Renal cortical epithelial cell (primary cell): Measurements from ENCODE around the gene ZNF598. TPM values are rescaled to one million over a fixed set of nuclear protein-coding genes. Genes with fewer than 3 reads are reported as not detected.

Experiments
- DNase-seq: peaks from one replicate; pipeline ENCODE4 v3.0.0-alpha.2; 2011; ENCODE audit warnings: low read depth
- total RNA-seq: library from RNA; depleted of rRNA; stranded (reverse); fragments of >200 nt; gene quantifications from 2 replicates; pipeline ENCODE4 v1.2.3, GENCODE V29; 2014

ZNF598 gene
- total RNA-seq, 1 donor from 2014 or later: 22.4 TPM

DNA sequence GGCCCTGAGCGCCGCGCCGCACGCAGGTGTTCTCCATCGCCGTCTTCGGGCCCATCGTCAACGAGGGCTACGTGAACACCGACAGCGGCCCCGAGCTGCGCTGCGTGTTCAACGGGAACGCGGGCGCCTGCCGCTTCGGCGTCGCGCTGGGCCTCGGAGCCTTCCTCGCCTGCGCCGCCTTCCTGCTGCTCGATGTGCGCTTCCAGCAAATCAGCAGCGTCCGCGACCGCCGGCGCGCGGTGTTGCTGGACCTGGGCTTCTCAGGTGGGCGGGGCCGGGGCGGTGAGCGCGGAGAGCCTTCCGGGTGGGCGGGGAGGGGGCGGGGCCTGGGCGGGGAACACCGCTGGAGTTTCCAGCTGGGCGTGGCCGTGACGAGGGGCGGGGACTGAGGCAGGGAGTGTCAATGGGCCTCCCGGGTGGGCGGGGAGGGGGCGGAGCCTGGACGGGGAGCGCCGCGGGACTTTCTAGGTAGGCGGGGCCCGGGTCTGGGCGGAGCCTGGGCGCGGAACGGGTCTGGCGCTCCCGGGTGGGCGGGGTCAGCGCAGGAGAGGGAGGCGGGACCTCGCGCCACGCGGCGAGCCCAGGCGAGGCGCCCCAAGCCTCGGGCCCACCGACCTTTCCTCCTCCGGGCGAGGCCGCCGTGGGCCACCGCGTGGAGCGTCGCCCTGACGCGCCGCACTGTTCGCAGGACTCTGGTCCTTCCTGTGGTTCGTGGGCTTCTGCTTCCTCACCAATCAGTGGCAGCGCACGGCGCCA is 17.5 kb downstream of the ZNF598 start:
- DNase-seq: peak; percentile 60

DNA sequence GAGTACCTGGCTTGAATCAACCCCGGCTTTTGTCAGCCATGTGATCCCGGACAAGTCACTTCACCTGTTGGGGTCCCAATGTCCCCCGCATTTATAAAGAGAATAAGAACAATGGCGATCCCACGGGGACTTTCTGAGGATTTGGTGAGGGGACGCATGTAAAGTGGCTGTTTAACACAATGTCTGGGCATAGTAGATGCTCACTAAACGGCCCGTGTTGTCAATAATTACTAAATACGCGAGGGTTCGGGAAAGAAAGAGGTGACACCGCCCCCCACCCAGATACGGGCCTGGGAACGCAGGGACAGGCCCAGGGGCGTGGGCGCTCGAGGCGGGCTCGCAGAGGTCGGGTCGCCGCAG is 18.1 kb downstream of the ZNF598 start:
- DNase-seq: no peak

DNA sequence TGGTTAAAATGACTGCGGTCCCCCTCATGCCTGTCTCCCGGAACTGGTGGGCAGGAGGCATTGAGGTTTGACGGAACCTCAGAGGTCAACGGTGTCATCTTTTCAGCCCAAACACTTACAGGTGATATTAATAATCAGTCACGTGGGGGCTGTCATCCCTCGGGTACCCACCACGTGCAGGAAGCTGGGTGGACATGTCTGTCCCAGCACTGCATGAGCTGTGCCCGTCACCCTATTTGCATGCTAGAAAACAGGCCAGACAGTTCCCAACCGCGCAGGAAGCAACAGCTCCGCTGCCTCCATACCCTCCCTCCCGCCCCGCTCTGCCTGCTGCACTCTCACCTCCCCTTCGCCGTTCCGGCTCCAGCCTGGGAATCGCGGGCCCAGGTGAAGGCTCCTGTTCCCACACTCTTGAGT is 18.5 kb downstream of the ZNF598 start:
- DNase-seq: no peak

DNA sequence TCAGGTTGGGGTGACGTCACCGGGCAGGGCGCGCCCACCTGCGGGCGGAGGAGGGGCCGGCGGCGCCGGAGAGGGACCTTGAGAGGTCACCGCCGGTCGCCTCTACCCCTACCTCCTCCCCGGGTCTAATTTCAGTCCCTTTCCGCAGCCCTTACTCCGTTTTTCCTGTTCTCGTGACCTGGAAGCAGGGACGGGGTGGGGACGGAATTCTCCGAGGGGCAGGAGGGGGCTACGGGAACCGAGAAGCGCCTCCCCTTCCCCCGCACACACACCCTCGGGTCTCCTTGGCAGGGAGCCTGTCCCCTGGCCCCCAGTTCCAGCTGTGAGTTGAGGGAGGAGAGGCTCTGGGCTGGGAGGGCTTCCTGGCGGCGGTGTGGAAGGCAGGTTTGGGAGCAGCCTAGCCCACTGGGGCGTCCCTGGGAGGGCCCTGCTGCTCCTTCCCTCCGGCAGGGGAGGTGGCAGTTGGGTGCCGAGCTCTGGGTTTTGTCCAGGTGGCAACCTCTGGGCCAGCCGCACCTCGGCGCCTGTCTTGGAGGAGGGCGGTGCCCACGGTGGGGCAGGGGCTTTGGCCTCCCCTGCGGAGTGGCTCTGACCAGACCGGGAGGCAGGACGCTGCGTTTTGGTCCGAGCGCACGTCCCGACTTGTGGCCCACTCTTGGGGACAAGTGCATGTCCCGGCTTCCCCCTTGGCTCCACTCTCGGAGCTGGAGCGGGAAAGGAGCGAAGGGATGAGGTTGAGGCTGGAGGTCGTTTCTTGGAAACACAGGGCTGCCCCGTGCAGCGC is 19.1 kb downstream of the ZNF598 start:
- no peak for DNase-seq

DNA sequence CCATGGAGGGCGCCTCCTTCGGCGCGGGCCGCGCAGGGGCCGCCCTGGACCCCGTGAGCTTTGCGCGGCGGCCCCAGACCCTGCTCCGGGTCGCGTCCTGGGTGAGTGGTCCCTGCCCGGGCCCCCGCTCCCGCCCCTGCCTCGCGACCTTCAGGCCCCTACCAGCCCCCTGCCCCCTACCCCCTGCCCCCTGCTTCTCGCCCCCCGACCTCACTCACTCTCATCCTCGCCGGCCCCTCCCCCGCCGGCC is 19.6 kb downstream of the ZNF598 start:
- DNase-seq: no peak

DNA sequence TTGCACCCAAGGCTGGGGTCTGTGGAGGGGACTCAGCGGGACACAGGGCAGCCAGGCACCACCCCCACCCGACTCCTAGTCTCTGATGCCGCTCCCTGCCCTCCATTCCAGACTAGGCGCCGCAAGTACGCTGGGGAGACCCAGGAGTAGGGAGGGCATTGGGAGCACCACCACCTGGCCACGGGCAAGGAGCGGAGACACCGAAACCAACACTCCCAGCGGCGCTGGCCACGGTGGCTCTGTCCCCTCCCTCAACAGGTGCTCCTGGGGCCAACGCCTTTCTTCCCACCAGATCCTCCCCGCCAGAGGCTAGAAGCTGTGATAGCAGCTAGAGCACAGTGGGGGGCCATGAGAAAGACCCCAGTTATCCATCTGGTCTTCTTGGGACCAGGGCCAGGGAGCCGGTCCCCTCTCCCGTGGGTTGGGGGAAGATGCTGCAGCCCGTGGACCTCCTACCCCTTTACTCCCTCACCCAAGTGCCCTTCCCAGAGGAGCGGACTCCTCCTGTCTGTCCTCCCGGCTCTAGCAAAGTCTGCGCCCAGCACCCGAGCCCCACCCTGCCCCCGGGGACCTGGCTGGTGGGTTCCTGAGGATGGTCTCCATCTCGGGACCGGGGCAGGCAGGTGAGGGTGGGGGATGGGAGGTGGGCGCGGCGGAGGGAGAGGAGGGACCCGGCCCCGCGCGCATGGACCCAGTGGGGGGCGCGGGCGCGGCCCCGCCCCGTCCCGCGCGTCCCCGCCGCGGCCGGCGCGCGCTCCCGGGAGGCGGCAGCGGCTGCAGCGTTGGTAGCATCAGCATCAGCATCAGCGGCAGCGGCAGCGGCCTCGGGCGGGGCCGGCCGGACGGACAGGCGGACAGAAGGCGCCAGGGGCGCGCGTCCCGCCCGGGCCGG is 20.2 kb downstream of the ZNF598 start, which contains the start of gene SYNGR3:
Gene SYNGR3 (plus strand): TSS at position 762 of the 892 bp plus-strand sequence. CDS start 133 bp downstream, outside the sequence.
- DNase-seq: no peak

DNA sequence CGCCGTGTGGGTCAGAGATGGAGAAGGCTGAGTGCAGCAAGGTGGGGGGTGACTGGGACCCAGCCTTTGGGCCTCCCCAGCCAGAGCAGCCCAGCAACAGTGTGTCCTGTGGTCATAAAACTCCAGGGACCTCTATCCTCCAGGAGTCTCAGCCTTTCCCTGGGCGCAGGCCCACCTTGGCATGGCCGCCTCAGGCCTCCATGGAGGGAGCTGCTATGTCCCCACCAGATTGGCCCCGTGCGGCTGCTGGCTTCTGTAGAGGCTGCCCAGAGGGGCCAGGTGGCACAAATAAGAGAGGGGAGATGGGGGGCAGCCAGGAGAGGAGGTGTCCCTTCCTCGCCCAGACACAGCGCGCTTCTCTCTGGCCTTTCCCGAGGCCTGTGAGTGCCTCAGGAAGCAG is 22.4 kb downstream of the ZNF598 start:
- DNase-seq: no peak

DNA sequence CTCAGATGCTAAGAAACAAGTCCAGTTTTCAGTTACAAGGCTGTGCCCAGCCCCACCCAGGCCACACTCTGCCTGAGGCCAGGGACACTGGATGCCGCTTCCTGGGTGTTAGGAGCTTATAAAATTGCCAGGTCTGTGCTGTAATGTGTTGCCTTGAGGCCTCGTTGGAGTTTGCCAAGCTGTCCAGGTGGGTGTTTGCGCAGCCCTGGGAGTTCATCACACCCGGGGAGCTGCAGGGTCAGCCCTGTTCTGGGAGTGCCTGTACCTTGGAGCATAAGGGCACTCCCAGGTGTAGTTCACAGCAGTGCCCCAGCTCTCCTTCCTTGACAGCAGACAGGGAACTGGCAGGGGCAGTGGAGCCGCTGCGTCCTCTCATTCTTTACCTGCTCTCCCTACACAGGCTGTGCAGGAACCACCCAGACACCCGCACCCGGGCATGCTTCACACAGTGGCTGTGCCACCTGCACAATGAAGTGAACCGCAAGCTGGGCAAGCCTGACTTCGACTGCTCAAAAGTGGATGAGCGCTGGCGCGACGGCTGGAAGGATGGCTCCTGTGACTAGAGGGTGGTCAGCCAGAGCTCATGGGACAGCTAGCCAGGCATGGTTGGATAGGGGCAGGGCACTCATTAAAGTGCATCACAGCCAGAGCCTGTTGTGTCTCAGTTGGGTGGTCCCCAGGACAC is 24.0 kb downstream of the ZNF598 start:
- DNase-seq: no peak

DNA sequence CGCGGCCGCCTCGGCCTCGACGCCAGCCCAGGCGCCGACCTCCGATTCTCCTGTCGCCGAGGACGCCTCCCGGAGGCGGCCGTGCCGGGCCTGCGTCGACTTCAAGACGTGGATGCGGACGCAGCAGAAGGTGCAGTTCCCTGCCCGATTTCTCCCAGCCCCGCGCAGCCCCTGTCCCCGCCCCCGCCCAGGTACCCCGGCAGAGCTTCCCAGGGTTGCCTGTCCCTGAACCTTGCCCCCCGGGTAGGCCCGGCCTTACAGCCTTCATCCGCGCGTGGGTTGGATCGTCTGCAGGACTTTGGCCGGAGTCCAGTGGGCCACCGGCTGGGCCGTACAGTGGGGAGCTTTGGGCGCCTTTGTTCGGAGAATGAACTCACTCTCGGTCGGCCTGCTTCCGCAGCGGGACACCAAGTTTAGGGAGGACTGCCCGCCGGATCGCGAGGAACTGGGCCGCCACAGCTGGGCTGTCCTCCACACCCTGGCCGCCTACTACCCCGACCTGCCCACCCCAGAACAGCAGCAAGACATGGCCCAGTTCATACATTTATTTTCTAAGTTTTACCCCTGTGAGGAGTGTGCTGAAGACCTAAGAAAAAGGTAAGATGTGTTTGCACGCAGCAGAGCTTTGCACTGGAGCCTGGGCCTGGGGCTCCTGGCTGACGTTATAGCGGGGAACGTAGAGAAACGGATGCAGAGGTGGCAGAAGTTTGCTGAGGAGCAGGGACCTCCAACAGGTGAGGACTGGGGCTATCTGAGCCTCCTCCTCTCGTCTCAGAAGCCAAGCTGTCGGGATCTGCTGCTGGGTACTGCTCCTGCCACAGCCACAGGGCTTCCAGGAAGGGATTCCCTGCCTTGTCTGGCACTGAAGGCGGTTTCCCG is 25.0 kb downstream of the ZNF598 start:
- DNase-seq: no peak

DNA sequence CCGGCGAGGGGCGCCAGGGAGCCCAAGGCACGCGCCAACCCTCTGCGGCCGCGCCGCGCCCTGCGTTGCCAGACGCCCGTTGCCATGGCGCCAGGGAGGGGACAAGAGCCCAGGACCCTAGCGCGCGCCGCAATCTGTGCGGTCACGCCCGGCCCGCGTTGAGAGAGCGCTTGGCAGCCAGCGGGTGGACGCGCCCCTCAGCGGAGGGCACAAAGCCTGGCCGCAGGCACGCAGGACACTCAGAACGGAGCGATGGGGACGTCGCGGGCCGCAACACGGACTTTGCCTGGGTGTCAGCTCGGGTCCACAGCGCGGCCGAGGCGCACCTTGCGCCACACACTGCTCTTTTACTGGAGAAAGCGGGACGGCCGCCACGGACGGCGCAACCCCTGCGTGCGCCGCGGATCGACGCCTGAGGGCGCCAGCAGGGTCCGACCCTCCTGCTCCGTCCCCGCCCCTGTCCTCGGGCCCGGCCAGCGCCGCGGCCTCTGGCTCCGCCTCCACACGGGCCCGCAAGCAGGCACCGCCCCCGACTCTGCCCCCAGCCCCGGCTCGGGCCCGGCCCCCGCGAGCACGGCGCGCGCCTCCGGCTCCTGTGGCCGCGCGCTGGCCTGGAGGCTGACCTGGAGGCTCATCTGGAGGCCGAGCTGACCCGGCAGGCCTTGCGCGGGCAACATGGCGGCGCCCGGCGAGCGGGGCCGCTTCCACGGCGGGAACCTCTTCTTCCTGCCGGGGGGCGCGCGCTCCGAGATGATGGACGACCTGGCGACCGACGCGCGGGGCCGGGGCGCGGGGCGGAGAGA is 25.9 kb downstream of the ZNF598 start, which contains the start of gene GFER:
Gene GFER (plus strand): TSS at position 650 of the 803 bp plus-strand sequence. CDS start 26 bp downstream, at position 676.
- peak; percentile 60 for DNase-seq

DNA sequence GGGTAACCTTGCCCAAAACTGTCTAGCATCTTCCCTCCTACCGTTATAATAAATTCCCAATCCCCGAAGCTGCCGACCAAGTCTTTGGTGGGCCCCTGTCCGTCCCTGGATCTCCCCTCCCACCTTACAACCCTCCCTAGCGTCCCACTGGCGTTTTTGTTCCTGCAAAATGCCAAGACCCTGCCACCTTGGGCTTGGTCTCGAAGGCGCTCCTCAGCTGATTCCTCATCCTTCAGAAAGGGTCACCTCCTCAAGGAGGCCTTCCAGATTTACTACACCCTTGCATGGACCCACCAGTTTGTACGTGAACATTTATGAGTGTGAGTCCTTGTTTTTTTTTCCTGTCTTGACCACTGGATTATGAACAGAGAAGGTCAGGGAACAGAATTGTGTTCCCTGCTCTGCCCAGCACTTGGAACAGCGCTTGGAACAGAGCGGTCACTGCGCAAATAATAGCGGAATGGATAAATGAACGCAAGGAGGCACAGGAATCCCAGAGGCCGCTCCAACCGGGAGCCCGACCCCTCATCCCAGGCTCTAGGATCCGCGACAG is 26.6 kb downstream of the ZNF598 start:
- DNase-seq: no peak

DNA sequence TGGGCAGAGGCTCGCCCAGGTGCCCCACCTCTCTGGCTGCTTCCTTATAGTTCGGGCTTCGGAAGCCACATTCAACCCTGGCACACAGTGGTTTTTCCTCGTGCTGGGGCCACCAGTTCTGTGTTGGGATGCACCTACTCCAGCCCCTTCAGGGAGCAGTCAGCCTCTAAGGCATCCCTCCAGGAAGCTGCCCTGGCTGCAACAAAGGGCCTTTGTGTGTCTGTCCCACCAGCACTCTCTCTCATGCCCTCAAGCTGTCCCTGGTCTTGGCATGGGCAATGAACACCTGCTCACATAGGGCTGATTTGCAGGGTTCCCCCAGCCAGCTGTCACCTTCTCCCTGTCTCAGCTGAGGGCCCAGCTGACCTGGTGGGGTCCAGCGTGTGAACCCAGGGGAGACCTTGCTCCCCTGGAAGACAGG is 27.6 kb downstream of the ZNF598 start:
- DNase-seq: no peak

DNA sequence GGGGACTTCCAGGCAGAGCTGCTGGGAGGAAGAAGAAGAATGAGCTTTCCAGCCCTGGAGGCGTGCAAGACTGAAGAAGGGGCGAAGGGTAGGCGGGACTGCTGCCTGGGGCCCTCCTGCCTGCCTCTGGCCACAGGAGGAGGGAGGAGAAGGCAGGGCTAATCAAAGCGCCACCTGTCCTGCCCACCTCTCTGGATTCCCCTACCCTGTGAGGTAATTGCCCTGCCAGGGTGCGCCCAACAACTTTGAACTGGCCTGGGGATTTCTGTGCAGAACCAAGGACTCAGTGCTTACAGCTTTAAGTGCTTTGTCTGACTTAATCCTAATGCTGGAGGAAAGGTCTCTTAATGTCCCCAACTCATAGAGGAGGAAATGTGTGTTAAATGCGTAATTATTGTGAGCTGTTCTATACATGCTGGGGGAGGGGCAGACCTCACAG is 28.2 kb downstream of the ZNF598 start, which contains the start of gene NOXO1:
Gene NOXO1 (minus strand): TSS at position 72 of the 439 bp plus-strand sequence. CDS start 290 bp downstream, outside the sequence.
- no peak for DNase-seq

DNA sequence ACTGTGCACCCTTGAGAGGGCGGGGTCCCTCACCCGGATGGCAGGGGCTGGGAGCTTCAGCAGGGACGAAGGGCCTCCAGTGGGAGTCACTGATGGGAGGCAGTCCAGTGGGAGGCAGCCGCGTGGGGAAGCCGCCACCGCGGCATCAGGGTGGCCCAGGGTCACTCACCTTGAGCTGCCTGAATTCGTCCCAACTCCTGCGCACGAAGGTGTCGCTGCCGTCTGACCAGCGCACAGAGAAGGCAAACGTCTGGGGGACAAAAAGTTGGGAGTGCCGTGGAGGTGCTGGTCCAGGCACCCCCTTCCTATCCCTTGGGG is 28.9 kb downstream of the ZNF598 start:
- no peak for DNase-seq

DNA sequence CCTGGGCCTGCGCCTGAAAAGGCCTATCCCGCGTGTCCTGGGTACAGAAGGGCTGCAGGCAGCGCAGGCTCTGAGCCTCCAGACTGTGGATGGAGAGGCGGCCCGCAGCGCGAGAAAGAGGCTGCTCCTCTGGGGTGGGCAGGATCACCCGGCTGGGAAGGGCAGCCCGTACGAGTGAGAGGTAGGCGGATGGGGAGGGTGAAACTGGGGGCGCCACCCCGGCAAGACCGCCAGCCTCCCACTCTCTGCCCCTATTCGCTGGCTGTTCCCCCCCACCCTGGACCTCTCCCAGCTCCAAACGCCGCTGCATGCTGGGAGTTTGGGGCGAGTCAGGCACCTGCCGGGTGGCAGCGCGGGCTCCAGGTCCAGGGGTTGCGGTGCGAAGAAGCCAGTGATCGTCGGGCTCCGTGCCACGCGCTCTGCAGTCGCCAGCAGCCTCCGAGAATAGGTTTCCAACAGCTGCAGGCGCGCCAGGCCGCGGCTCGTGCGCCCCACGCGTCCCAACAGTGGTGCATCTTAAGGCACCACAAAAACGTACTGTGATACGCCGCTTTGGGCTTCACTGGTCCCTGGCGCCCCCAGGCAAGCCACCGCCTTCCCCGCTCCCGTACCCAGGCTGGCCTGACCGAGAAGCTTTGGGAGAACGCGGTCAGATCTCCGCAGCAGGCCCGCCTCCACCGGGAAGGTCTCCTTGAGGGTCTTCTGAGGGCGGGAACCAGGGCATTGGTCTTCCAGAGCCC is 29.4 kb downstream of the ZNF598 start:
- DNase-seq: no peak

DNA sequence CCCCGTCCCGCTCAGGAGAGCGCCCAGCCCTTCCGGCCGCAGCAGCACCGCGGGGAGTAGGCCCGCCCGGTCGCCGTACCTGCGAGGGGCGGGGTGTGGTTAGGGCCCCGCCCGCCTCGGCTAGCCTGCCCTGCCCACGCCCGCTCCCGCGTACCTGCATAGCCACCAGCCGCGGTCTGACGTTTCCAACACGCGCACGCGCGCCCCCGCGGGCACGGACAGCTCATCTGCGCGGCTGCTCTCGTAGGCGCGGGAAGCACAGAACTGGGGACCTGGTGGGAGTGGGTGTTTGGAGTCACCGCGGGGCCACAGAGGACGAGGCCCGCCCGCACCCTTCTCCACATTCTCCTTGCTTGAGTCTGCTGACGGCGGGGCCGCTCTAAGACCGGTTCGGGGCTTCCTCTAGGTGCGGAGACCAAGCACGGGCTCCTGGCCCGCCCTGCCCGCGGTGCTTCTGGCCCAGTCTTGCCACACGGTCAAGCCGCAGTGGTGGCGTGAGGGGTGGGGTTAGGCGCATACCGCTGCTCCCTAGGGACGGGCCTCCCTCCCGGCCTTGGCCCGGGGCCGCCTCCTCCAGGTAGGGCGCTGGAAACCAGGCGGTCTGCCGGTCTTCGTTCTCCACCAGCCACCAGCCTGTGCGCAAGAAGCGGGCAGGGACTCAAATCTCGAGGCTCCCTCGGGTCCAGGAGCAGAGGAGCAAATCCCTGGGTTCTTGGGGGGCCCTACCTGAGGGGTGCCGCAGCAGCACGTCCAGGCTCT is 30.2 kb downstream of the ZNF598 start:
- no peak for DNase-seq

DNA sequence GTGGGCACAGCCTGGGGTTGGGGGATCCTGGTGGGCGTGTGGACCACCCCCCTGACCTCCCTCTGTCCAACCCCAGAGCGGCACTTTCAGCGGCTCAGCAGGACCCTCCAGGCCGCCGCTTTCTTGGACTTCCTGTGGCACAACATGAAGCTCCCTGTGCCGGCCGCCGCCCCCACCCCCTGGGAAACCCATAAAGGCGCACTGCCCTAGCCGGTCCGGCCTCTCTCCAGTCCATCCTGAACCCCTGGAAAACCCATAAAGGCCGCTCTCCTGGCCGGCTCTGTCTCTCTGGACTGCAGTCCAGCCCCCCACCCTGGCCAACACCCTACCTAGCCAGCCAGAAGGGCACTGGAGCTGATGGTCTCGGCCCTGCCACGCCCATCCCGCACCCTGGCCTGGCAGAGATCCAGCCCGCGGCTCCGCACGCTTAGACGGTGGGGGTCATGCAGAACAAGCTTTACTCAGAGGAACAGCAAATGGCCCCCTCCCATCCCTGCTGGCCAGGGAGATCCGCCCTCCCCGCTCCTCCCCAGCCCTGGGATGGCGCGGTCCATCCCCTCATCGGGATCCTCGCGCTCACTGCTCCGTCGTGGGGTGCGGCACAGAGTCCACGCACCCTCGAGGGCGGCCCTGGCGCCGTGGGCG is 31.0 kb downstream of the ZNF598 start:
- DNase-seq: no peak
